Activated naive CD8-positive, alpha-beta T cell treated with anti-CD3 and anti-CD28 coated beads for 36 hours (primary cell): ENCODE measurements around the gene BNIP1. TPM values are rescaled to one million over a fixed set of nuclear protein-coding genes. Genes with fewer than 3 reads are reported as not detected.

ENCODE experiments used
- DNase-seq: peaks from one replicate; pipeline ENCODE4 v3.0.0; 2021
- H3K27ac Mint-ChIP-seq: one replicate; pipeline ENCODE4 v1.8.0; 2022; ENCODE audit warnings: mild to moderate bottlenecking, moderate library complexity, mixed read lengths
- H3K27me3 Mint-ChIP-seq: one replicate; pipeline ENCODE4 v1.8.0; 2022; ENCODE audit warnings: mild to moderate bottlenecking, mixed read lengths
- H3K36me3 Mint-ChIP-seq: one replicate; pipeline ENCODE4 v1.8.0; 2021; ENCODE audit warnings: mild to moderate bottlenecking, mixed read lengths
- H3K4me1 Mint-ChIP-seq: one replicate; pipeline ENCODE4 v1.8.0; 2021; ENCODE audit warnings: mixed read lengths
- H3K4me3 Mint-ChIP-seq: one replicate; pipeline ENCODE4 v1.8.0; 2022; ENCODE audit warnings: mild to moderate bottlenecking, moderate library complexity, mixed read lengths
- H3K9me3 Mint-ChIP-seq: one replicate; pipeline ENCODE4 v1.8.0; 2022; ENCODE audit warnings: mixed read lengths
- total RNA-seq, 2 experiments: library from RNA; stranded (reverse); gene quantifications; one replicate each; pipeline ENCODE4 v1.2.3, GENCODE V29; 2021

Gene BNIP1
- total RNA-seq, 2 experiments from 2014 or later: 27.4 to 29.4 TPM

DNA sequence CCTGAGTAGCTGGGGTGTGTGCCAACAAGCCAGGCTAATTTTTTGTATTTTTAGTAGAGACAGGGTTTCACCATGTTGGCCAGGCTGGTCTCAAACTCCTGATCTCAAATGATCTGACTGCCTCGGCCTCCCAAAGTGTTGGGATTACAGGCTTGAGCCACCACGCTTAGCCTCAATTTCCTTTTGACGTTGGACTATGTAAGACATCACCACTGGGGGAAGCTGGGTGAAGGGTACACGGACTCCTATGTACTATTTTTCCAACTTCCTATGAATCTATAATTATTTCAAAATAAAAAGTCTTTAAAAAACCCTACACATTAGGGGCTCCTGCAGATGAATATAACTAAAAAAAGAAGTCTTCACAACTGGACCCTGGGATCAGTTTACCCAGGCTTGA, 46.7 kb downstream of the BNIP1 start:
- Mint-ChIP-seq H3K27me3 (no peaks in the 10 kb centered on the region), H3K36me3 (no peaks in the 10 kb centered on the region), H3K27ac (no peak overlapping the region), H3K4me3 (no peak overlapping the region), H3K9me3 (no peaks in the 10 kb centered on the region), H3K4me1 (no peaks in the 10 kb centered on the region)
- no peak for DNase-seq

DNA sequence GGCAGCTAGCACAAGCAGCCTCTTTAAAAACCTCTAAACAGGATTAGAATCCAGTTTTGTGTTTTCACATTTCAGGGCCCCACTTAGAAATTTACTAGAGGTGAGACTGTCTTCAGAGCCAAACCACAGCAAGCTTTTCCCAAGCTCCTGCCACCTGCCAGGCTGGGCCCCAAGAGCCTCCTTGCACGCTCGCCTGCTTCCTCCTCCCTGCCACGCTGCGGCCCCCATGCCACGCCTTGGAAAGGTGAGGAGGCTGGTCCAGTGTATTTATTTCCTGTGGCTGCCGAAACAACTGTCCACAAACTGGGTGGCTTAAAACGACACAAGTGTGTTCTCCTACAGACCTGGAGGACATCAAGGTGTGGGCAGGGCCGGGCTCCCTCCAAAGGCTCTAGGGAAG, 47.2 kb downstream of the BNIP1 start:
- Mint-ChIP-seq H3K4me3 (no peak overlapping the region), H3K4me1 (no peaks in the 10 kb centered on the region), H3K27me3 (no peaks in the 10 kb centered on the region), H3K9me3 (no peaks in the 10 kb centered on the region), H3K27ac (no peak overlapping the region), H3K36me3 (no peaks in the 10 kb centered on the region)
- DNase-seq: no peak

DNA sequence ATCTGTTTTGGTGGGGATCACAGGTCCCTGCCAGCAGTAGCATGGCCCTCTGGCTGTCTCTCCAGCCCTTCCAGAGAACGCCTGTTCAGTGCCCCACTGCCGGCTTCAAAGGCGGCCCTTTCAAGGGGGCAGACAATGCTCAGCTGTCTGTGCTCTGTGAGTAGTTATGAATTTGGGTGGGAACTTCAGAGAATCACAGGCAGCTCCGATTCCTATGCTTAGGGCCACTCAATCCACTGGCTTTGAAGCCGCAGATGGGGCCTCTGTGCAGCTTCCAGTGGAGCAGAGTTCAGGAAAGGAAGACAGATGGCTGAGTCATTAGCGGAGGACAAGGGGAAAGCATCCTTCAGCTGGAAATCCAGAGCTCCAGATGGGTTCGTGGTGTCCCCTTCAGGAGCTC, 48.2 kb downstream of the BNIP1 start:
- Mint-ChIP-seq H3K4me1 (no peaks in the 10 kb centered on the region), H3K9me3 (no peaks in the 10 kb centered on the region), H3K27ac (no peak overlapping the region), H3K27me3 (no peaks in the 10 kb centered on the region), H3K36me3 (no peaks in the 10 kb centered on the region), H3K4me3 (no peak overlapping the region)
- DNase-seq: no peak

DNA sequence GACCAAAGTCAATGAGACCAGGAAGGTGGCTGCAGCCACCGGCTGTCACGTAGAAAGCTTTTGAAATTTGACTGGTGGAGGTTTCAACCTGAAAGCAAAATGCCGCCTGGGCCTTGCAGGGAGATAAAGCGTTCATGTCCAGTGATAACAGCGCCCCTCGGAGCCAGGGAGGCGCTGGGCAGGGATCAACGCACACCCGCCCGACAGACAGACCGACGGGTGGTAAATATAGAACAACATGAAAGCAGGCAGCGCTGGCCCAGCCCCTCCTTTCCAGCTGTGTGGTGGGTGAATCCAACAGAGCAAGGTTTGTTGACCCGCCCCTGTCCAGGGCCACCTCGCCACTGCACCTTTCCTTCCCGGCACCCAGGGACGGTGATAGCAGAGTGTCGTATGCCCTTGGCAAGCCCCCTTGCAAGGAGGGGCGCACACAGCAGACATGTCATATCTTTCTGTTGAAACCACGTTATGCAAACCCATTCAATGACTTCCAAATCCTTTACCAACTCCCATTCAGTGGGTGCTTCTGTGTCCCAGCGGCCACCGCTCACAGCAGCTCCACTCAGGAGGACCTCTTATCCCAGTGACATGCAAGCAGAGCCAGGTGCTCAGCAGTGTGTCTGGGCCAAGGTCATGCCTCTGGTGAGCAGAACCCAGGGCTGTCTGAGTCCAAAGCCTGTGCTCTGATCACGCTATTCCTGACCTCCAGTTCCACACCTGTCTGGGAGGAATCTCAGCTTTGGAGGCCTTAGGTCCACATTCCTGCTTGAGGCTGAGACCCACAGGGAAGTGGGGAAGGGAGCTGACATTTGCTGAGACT, 52.0 kb downstream of the BNIP1 start:
- no peak for DNase-seq
- Mint-ChIP-seq H3K4me1 (no peaks in the 10 kb centered on the region), H3K27ac (no peak overlapping the region), H3K27me3 (peaks cover 13% of the 10 kb centered on the region), H3K4me3 (no peak overlapping the region), H3K9me3 (peaks cover 7% of the 10 kb centered on the region), H3K36me3 (peaks cover 7% of the 10 kb centered on the region)

DNA sequence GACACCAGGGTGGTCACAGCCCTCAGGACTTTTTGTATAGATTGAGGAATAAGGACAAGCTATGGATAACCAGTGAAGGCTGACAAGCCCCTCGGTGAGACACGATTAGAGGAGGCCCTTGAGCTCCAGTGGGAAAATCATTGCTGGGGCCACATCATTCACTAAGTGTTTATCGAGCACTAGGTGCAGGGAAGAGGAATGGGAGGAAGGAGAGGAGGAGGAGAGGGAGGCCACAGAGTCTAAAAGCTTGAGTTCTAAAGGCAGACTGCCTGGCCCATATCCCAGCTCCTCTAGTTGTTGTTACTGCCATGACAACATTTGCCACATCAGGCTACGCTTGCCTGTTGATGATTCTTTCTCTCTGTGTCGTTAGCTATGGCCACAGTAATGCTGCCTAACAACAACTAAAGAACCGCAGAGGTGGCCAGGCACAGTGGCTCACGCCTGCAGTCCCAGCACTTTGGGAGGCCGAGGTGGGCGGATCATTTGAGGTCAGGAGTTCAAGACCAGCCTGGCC, 53.1 kb downstream of the BNIP1 start:
- no peaks in the 10 kb centered on the region for H3K4me1 Mint-ChIP-seq
- no peak for DNase-seq
- H3K4me3 Mint-ChIP-seq: no peak overlapping the region
- peaks cover 22% of the 10 kb centered on the region for H3K27me3 Mint-ChIP-seq
- no peak overlapping the region for H3K27ac Mint-ChIP-seq
- peaks cover 7% of the 10 kb centered on the region for H3K36me3 Mint-ChIP-seq
- H3K9me3 Mint-ChIP-seq: peaks cover 7% of the 10 kb centered on the region

DNA sequence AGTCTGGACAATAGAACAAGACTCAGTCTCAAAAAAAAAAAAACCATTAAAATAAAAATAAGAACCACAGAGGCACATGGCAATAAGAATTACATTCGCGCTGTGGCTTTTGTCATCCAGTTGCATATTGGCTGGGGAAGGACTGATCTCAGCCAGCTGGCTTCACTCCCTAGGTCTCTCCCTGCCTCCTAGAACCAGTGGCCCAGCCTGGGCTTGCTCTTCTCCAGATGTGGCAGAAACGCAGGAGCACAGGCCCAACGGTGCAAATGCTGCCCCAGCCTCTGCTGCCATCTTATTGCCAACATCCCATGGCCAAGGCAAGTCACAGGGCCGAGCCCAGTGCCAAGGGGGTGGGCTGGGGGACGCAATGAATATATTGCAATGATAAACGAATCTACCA, 53.7 kb downstream of the BNIP1 start:
- no peak overlapping the region for H3K27ac Mint-ChIP-seq
- no peak for DNase-seq
- peaks cover 7% of the 10 kb centered on the region for H3K9me3 Mint-ChIP-seq
- H3K4me1 Mint-ChIP-seq: no peaks in the 10 kb centered on the region
- H3K27me3 Mint-ChIP-seq: peaks cover 28% of the 10 kb centered on the region
- peaks cover 7% of the 10 kb centered on the region for H3K36me3 Mint-ChIP-seq
- no peak overlapping the region for H3K4me3 Mint-ChIP-seq

DNA sequence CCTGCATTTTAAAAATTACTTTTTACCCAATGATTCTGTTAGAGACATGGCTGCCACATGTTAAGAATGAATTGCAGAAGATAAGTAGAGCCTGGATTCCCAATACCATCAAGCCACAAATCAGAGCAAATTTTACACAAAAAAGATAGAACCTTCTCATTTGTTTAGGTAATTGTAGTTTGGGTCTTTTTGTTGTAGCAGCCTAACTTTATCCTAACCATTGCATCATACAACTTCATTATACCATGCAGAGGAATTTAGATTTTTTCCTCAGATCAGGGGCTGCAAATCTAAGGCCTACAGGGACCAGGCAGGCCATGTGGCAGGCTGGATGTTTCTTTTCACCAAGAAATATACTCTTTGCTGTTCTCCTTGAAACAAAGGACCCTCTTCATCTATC, 56.0 kb downstream of the BNIP1 start:
- no peak overlapping the region for H3K4me3 Mint-ChIP-seq
- no peak for DNase-seq
- H3K27me3 Mint-ChIP-seq: peaks cover 47% of the 10 kb centered on the region
- peaks cover 7% of the 10 kb centered on the region for H3K36me3 Mint-ChIP-seq
- peaks cover 7% of the 10 kb centered on the region for H3K9me3 Mint-ChIP-seq
- no peak overlapping the region for H3K27ac Mint-ChIP-seq
- H3K4me1 Mint-ChIP-seq: no peaks in the 10 kb centered on the region

DNA sequence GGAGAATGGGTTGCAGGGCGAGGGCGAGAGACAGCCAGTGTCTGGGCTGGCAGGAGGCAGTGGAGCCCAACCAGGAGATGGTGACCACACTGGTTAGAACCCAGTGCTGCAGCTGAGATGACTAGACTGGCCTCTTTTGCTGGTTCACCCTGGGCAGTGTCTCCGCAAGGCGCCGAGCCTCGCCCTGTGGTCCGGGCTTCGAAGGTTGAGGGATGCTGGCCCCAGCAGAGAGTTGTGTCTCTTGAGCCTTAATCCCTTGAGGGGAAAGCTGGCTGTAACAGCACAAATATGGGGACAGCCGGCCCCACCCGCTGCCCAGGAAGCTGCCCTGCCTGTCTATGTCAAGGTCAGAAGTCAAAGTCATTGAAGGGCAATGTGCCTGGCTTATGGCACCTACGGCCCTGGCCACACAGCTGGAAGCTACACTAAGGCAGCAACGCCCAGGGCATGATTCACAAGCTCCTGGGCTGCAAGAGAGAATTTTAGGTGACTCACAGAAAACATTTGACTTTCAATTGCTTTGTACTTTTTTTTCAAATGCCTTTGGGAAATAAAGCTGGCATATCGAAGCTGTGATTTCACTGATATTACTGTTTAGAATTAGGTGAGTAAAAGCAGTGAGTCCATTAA, 57.4 kb downstream of the BNIP1 start:
- Mint-ChIP-seq H3K4me1 (no peaks in the 10 kb centered on the region), H3K4me3 (no peak overlapping the region), H3K27me3 (peaks cover 47% of the 10 kb centered on the region), H3K9me3 (peaks cover 7% of the 10 kb centered on the region), H3K36me3 (peaks cover 7% of the 10 kb centered on the region), H3K27ac (no peak overlapping the region)
- DNase-seq: no peak

DNA sequence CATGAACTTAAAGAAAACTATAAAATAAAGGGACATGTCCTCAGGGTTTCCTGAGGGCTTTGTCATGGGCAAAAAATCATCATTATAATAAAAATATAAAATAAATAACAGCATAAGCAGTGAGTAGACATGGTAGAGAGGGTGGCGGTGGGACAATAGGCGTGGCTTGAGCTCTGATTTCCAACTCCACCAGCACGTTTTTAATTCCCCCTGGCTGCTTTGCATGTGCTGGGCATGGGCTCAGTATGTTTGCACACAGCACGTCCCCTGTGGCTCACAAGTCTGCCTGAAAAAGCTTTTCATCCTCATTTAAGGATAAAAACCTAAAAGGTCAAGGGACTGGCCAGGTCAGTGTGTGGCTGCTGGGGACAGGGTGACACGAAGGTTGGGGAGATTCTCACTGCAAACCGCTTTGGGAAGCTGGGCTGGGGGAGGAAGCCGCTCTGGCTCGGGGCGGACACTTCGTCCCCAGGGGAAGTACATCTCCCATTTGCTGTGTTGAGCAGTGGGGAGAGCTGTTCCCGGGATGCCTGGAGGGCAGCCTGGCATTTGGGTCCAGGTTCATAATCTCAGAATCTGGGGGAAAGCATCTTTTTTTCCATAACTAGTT, 58.0 kb downstream of the BNIP1 start:
- H3K27ac Mint-ChIP-seq: no peak overlapping the region
- H3K4me1 Mint-ChIP-seq: no peaks in the 10 kb centered on the region
- peaks cover 7% of the 10 kb centered on the region for H3K9me3 Mint-ChIP-seq
- peaks cover 7% of the 10 kb centered on the region for H3K36me3 Mint-ChIP-seq
- H3K4me3 Mint-ChIP-seq: no peak overlapping the region
- no peak for DNase-seq
- peaks cover 53% of the 10 kb centered on the region for H3K27me3 Mint-ChIP-seq

DNA sequence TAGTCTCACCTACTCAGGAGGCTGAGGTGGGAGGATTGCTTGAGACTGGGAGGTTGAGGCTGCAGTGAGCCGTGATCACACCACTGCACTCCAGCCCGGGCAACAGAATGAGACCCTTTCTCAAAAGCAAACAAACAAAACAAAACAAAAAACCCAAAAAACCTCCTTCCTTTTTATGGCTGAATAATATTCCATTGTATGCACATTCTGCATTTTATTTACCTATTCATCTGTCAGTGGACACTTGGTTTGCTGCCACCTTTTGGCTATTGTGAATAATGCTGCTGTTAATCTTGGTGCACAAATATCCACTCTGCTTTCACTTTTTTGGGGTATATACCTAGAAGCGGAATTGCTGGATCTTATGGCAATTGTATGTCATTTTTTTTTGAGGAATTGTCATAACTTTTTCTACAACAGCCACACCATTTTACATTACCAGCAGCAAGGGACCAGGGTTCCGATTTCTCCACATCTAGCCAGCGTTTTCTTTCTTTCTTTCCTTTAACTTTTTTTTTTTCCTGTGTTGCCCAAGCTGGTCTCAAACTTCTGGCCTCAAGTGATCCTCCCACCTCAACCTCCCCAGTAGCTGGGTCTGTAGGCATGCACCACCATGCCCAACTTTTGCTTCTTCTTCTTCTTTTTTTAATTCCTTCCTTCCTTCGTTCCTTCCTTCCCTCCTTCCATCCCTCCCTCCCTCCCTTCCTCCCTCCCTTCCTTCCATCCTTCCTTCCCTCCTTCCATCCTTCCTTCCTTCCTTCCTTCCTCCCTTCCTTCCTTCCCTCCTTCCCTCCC, 60.1 kb downstream of the BNIP1 start:
- H3K9me3 Mint-ChIP-seq: peaks cover 5% of the 10 kb centered on the region
- peaks cover 5% of the 10 kb centered on the region for H3K36me3 Mint-ChIP-seq
- H3K27ac Mint-ChIP-seq: no peak overlapping the region
- DNase-seq: no peak
- peaks cover 64% of the 10 kb centered on the region for H3K27me3 Mint-ChIP-seq
- no peak overlapping the region for H3K4me3 Mint-ChIP-seq
- no peaks in the 10 kb centered on the region for H3K4me1 Mint-ChIP-seq

DNA sequence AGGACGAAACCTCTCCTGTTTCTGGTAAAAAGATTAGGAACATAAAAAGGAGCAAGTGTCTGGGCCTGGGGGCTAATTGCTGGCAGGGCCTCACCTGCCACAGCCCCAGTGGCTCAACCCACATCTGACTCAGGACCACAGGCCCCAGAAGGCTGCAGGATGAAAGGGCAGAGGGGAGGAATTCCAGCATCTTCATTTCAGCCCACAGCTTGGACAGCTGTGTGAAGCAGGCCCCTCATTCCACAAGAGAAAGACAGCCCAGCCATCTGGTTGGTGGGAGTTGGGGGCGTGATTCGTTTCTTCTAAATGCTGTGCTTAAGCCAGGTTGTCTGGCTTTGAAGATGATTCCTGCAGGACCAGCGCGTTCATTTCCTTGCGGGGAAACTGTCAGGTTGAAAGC, 61.6 kb downstream of the BNIP1 start:
- H3K27me3 Mint-ChIP-seq: peaks cover 61% of the 10 kb centered on the region
- H3K4me1 Mint-ChIP-seq: no peaks in the 10 kb centered on the region
- H3K27ac Mint-ChIP-seq: no peak overlapping the region
- H3K9me3 Mint-ChIP-seq: no peaks in the 10 kb centered on the region
- no peak overlapping the region for H3K4me3 Mint-ChIP-seq
- no peaks in the 10 kb centered on the region for H3K36me3 Mint-ChIP-seq
- no peak for DNase-seq

DNA sequence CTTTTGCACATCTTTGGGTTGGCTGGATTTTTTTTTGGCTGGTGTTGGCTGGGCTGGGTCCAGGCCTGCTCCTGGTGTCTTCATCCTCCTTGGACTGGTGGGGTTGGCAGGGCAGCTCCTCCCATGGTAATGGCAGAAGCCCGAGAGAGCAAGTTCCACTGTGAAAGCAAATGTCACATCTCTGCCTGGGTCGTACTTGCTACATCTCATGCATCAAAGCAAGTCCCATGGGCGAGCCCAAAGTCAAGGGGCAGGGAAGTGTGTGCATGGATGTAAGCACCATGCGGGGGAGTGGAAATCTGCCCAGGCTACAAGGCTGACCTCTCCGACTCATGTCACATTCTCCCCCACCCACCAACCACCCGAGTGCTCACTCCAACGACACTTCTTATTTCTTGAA, 64.0 kb downstream of the BNIP1 start:
- Mint-ChIP-seq H3K27ac (no peak overlapping the region), H3K27me3 (peaks cover 43% of the 10 kb centered on the region), H3K4me3 (no peak overlapping the region), H3K4me1 (no peaks in the 10 kb centered on the region), H3K36me3 (no peaks in the 10 kb centered on the region), H3K9me3 (peaks cover 2% of the 10 kb centered on the region)
- no peak for DNase-seq

DNA sequence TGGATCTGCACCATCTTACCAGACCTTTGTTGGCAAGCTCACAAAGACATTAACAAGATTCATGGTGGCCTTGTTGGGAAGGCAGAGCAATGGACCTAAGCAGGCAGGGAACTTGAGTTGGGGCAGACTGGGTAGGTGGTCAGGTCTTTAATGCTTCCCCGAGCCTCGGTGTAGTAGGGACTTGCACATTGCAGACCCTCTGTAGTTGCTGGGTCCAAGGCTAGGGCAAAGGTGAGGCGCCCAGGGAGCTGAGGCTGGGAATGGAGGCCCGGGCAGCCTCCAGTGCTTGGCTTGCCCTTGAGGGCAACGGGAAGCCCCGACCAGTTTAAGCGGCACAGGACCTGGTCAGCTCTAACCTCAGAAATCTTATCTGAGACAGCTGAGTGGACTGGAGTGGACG, 66.5 kb downstream of the BNIP1 start:
- H3K27ac Mint-ChIP-seq: no peak overlapping the region
- H3K4me1 Mint-ChIP-seq: no peaks in the 10 kb centered on the region
- DNase-seq: no peak
- no peak overlapping the region for H3K4me3 Mint-ChIP-seq
- no peaks in the 10 kb centered on the region for H3K36me3 Mint-ChIP-seq
- H3K27me3 Mint-ChIP-seq: peaks cover 28% of the 10 kb centered on the region
- H3K9me3 Mint-ChIP-seq: peaks cover 2% of the 10 kb centered on the region

DNA sequence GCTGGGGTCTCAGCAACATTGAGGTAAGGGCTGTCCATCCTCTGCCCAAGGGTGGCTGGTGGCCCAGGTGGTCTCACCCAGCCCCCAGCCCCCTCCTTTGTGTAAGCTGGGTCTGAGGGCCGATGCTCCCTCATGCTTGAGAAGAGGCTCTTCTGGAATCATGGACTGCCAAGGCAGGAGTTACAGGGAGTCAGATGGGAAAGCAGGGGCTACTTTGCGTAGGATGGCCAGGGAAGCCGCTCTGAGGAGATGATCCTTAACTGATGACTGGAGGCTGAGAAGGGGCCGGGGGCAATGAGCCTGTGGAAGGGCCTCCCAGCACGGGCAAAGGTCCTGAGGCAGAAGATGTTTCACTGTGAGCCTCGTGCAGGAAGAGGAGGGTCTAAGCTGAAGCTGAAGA, 67.0 kb downstream of the BNIP1 start:
- no peak for DNase-seq
- H3K4me1 Mint-ChIP-seq: no peaks in the 10 kb centered on the region
- peaks cover 2% of the 10 kb centered on the region for H3K9me3 Mint-ChIP-seq
- H3K4me3 Mint-ChIP-seq: no peak overlapping the region
- H3K27ac Mint-ChIP-seq: no peak overlapping the region
- H3K27me3 Mint-ChIP-seq: peaks cover 28% of the 10 kb centered on the region
- H3K36me3 Mint-ChIP-seq: no peaks in the 10 kb centered on the region
